WTC11 (cell line): ENCODE measurements around the gene FCRL6. TPM values are rescaled to one million over a fixed set of nuclear protein-coding genes. Genes with fewer than 3 reads are reported as not detected.

Experiments
- ATAC-seq: fragments of 200-7000 bp; cut with Tn5 transposase; 2 replicates; pipeline ENCODE4 v1.10.0; 2021; ENCODE audit warnings: mild to moderate bottlenecking, moderate library complexity
- CTCF ChIA-PET: fragments of 300-600 bp; sonication (Branson Sonifier 250); formaldehyde crosslinking; loops from one replicate; lab custom pipeline; 2021; ENCODE audit warnings: antibody characterized with exemption; lab: Charles Lee
- POLR2A ChIA-PET: fragments of 350-600 bp; sonication (Branson Sonifier 250); formaldehyde crosslinking; loops from one replicate; lab custom pipeline; 2021; ENCODE audit warnings: antibody characterized with exemption; lab: Charles Lee
- DNase-seq: peaks from one replicate; pipeline ENCODE4 v3.0.0; 2021; ENCODE audit warnings: low spot score
- H3K27ac Mint-ChIP-seq: 2 replicates; pipeline ENCODE4 v1.8.0; 2021; ENCODE audit warnings: mixed read lengths
- H3K27me3 Mint-ChIP-seq: 2 replicates; pipeline ENCODE4 v1.8.0; 2021; ENCODE audit warnings: low read depth, mild to moderate bottlenecking, moderate library complexity, mixed read lengths
- H3K36me3 Mint-ChIP-seq: 2 replicates; pipeline ENCODE4 v1.8.0; 2021; ENCODE audit warnings: mixed read lengths
- H3K4me1 Mint-ChIP-seq: 2 replicates; pipeline ENCODE4 v1.8.0; 2022; ENCODE audit warnings: mixed read lengths
- H3K4me3 Mint-ChIP-seq: 2 replicates; pipeline ENCODE4 v1.8.0; 2021; ENCODE audit warnings: mild to moderate bottlenecking, moderate library complexity, mixed read lengths
- H3K9me3 Mint-ChIP-seq: 2 replicates; pipeline ENCODE4 v1.8.0; 2021; ENCODE audit warnings: mixed read lengths
- CBFB ChIP-seq: sonication (generic); formaldehyde crosslinking; IDR thresholded peaks from 2 replicates; pipeline ENCODE4 v1.8.1; 2022; ENCODE audit warnings: mild to moderate bottlenecking, low read depth, missing genetic modification reagents
- CREB1 ChIP-seq: sonication (generic); formaldehyde crosslinking; IDR thresholded peaks from 2 replicates; pipeline ENCODE4 v1.8.0; 2023; ENCODE audit warnings: mild to moderate bottlenecking, missing genetic modification reagents
- CREM ChIP-seq: sonication (generic); formaldehyde crosslinking; IDR thresholded peaks from 2 replicates; pipeline ENCODE4 v1.8.1; 2022; ENCODE audit warnings: mild to moderate bottlenecking, missing genetic modification reagents, moderate library complexity
- EMX1 ChIP-seq: fragments of 250-450 bp; sonication (Bioruptor Pico); IDR thresholded peaks from 2 replicates; pipeline ENCODE4 v1.8.0; 2021; ENCODE audit warnings: mild to moderate bottlenecking
- FOXP4 ChIP-seq: sonication (generic); formaldehyde crosslinking; IDR thresholded peaks from 2 replicates; pipeline ENCODE4 v1.8.0; 2022; ENCODE audit warnings: mild to moderate bottlenecking, missing genetic modification reagents
- GABPB1 ChIP-seq: sonication (generic); formaldehyde crosslinking; IDR thresholded peaks from 2 replicates; pipeline ENCODE4 v1.8.1; 2023; ENCODE audit warnings: mild to moderate bottlenecking, missing genetic modification reagents
- GRHL2 ChIP-seq: fragments of 250-450 bp; sonication (Bioruptor Pico); IDR thresholded peaks from 2 replicates; pipeline ENCODE4 v1.8.0; 2022; ENCODE audit warnings: mild to moderate bottlenecking, moderate library complexity; ENCODE audit not compliant: insufficient replicate concordance, severe bottlenecking
- GTF2I ChIP-seq: fragments of 250-450 bp; sonication (Bioruptor Pico); conservative IDR thresholded peaks from 2 replicates; pipeline ENCODE4 v1.4.0; 2021; ENCODE audit warnings: mild to moderate bottlenecking
- HMGXB4 ChIP-seq: sonication (generic); formaldehyde crosslinking; IDR thresholded peaks from 2 replicates; pipeline ENCODE4 v1.8.1; 2023; ENCODE audit warnings: mild to moderate bottlenecking, moderate library complexity, missing genetic modification reagents
- NFATC4 ChIP-seq: fragments of 250-450 bp; sonication (Bioruptor Pico); IDR thresholded peaks from 2 replicates; pipeline ENCODE4 v1.9.0; 2021; ENCODE audit warnings: mild to moderate bottlenecking
- NFYB ChIP-seq: sonication (generic); formaldehyde crosslinking; conservative IDR thresholded peaks from 2 replicates; pipeline ENCODE4 v1.8.0; 2022; ENCODE audit warnings: low read depth, missing genetic modification reagents
- OVOL2 ChIP-seq: fragments of 250-450 bp; sonication (Bioruptor Pico); IDR thresholded peaks from 2 replicates; pipeline ENCODE4 v1.9.0; 2021; ENCODE audit warnings: mild to moderate bottlenecking, borderline replicate concordance
- PRDM15 ChIP-seq: sonication (generic); formaldehyde crosslinking; IDR thresholded peaks from 2 replicates; pipeline ENCODE4 v1.8.0; 2022; ENCODE audit warnings: missing genetic modification reagents
- RORB ChIP-seq: fragments of 250-450 bp; sonication (Bioruptor Pico); IDR thresholded peaks from 2 replicates; pipeline ENCODE4 v1.9.0; 2021; ENCODE audit warnings: mild to moderate bottlenecking
- STAT6 ChIP-seq: sonication (generic); formaldehyde crosslinking; conservative IDR thresholded peaks from 2 replicates; pipeline ENCODE4 v1.8.1; 2023; ENCODE audit warnings: mild to moderate bottlenecking, low read depth, missing genetic modification reagents, moderate library complexity
- TEAD1 ChIP-seq: sonication (generic); formaldehyde crosslinking; IDR thresholded peaks from 2 replicates; pipeline ENCODE4 v1.8.0; 2022; ENCODE audit warnings: mild to moderate bottlenecking, missing genetic modification reagents
- ZNF138 ChIP-seq: sonication (generic); formaldehyde crosslinking; conservative IDR thresholded peaks from 2 replicates; pipeline ENCODE4 v1.8.1; 2022; ENCODE audit warnings: mild to moderate bottlenecking, moderate library complexity, missing genetic modification reagents
- ZNF396 ChIP-seq: fragments of 250-450 bp; sonication (Bioruptor Pico); IDR thresholded peaks from 2 replicates; pipeline ENCODE4 v1.8.0; 2021; ENCODE audit warnings: mild to moderate bottlenecking, moderate library complexity, borderline replicate concordance
- ZNF512 ChIP-seq: sonication (generic); formaldehyde crosslinking; IDR thresholded peaks from 2 replicates; pipeline ENCODE4 v1.8.1; 2022; ENCODE audit warnings: missing genetic modification reagents, borderline replicate concordance
- ZNF671 ChIP-seq: fragments of 250-450 bp; sonication (Bioruptor Pico); IDR thresholded peaks from 2 replicates; pipeline ENCODE4 v1.8.0; 2021; ENCODE audit warnings: mild to moderate bottlenecking
- total RNA-seq: library from RNA; stranded (reverse); gene quantifications from 3 replicates; pipeline ENCODE4 v1.2.3, GENCODE V29; 2021
- TF ChIP-seq, protein P1 (sequence below): fragments of 250-450 bp; sonication (Bioruptor Pico); IDR thresholded peaks from 2 replicates; pipeline ENCODE4 v1.9.0; 2021; ENCODE audit warnings: mild to moderate bottlenecking
- TF ChIP-seq, protein P2 (sequence below): sonication (generic); formaldehyde crosslinking; IDR thresholded peaks from 2 replicates; pipeline ENCODE4 v1.8.1; 2022; ENCODE audit warnings: mild to moderate bottlenecking, moderate library complexity, missing genetic modification reagents

Gene FCRL6
- total RNA-seq, 1 experiment from 2014 or later: not detected

DNA sequence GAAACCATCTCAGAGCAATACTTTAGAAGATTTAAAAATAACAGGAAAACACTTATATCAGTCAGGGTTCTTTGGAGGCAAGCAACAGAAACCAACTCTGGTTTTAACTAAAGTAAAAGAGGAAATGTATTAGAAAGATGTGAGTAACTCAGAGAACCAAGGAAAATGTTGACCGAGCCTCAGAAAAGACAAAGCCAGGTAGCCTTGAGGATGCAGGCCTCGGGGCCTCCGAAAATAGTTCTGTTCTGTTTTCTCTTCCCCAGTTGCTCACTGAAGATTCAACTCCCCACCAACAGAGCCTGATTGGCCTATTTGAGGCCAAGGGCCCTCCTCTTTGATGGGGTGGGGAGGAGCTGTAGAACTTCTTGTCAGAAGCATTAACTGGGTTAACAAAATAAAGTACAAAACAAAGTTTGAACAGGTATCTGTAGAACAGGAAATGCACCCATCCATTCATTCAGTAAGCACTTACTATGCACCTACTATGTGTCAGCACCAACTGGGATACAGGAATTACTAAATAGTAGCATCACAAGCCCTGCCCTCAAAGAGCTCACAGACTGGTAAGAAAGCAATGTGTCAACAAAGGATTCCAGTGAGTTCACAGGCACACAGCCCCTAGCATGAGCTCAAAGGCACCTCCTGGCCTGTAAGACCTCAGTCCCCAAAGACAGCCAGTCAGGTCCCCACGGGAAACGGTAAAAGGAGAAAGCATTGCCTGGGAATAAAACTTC, 37.1 kb downstream of the FCRL6 start:
- ATAC-seq (no peak), DNase-seq (no peak)
- no peaks in the 10 kb centered on the region for H3K36me3 Mint-ChIP-seq
- H3K27me3 Mint-ChIP-seq: no peaks in the 10 kb centered on the region; the same call in 1 of the 2 replicates
- POLR2A ChIA-PET: no interaction called here
- peaks cover 9% of the 10 kb centered on the region for H3K4me1 Mint-ChIP-seq
- H3K4me3 Mint-ChIP-seq: no peak overlapping the region
- no peak overlapping the region for H3K27ac Mint-ChIP-seq
- no peak for TF ChIP-seq GTF2I (CRISPR knock-in tag)
- TF ChIP-seq CREB1: no peak
- TF ChIP-seq FOXP4 (CRISPR knock-in tag): no peak
- TF ChIP-seq ZNF671: no peak
- no peak for TF ChIP-seq CBFB (CRISPR knock-in tag)
- no peak for TF ChIP-seq GRHL2 (CRISPR knock-in tag)
- no peak for TF ChIP-seq ZNF396 (CRISPR knock-in tag)
- no peak for TF ChIP-seq PRDM15 (CRISPR knock-in tag)
- no peak for TF ChIP-seq GABPB1 (CRISPR knock-in tag)
- TF ChIP-seq, protein P1, sequence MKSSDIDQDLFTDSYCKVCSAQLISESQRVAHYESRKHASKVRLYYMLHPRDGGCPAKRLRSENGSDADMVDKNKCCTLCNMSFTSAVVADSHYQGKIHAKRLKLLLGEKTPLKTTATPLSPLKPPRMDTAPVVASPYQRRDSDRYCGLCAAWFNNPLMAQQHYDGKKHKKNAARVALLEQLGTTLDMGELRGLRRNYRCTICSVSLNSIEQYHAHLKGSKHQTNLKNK: no peak
- TF ChIP-seq STAT6: no peak
- no peak for TF ChIP-seq NFYB (CRISPR knock-in tag)
- no peak for TF ChIP-seq CREM (CRISPR knock-in tag)
- TF ChIP-seq EMX1 (CRISPR knock-in tag): no peak
- no peak for TF ChIP-seq RORB
- TF ChIP-seq, all 79 proteins: peak for 0
- no peaks in the 10 kb centered on the region for H3K9me3 Mint-ChIP-seq
- CTCF ChIA-PET: interaction anchor here (0.9 to 3.7 kb wide), 4 partner anchors 12 to 59 kb away, joined by 3 to 19 read pairs (median 3); partner anchors contain the start of gene DUSP23

GRCh38 chr1:159841749-159842148, 39.6 kb downstream of the FCRL6 start:
- H3K36me3 Mint-ChIP-seq: no peaks in the 10 kb centered on the region
- POLR2A ChIA-PET: interaction anchor here (0.6 kb wide), 1 partner anchor 12 kb away, joined by 6 read pairs; no protein-coding TSS in a partner anchor
- TF ChIP-seq EMX1 (CRISPR knock-in tag) (no peak), NFYB (CRISPR knock-in tag) (no peak), HMGXB4 (CRISPR knock-in tag) (no peak), ZNF138 (CRISPR knock-in tag) (no peak), ZNF512 (no peak), GABPB1 (CRISPR knock-in tag) (no peak), NFATC4 (CRISPR knock-in tag) (no peak), TEAD1 (CRISPR knock-in tag) (no peak), OVOL2 (CRISPR knock-in tag) (no peak)
- TF ChIP-seq, protein P2, sequence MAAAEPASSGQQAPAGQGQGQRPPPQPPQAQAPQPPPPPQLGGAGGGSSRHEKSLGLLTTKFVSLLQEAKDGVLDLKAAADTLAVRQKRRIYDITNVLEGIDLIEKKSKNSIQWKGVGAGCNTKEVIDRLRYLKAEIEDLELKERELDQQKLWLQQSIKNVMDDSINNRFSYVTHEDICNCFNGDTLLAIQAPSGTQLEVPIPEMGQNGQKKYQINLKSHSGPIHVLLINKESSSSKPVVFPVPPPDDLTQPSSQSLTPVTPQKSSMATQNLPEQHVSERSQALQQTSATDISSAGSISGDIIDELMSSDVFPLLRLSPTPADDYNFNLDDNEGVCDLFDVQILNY: no peak

More at GRCh38 chr1:159841749-159842148, 39.6 kb downstream of the FCRL6 start:
- H3K4me1 Mint-ChIP-seq: peaks cover 6% of the 10 kb centered on the region
- H3K27ac Mint-ChIP-seq: no peak overlapping the region
- ATAC-seq: no peak
- H3K27me3 Mint-ChIP-seq: peaks cover 2% of the 10 kb centered on the region; the same call in 1 of the 2 replicates
- no peak overlapping the region for H3K4me3 Mint-ChIP-seq
- CTCF ChIA-PET: interaction anchor here (1.0 to 3.7 kb wide), 7 partner anchors 12 to 237 kb away, joined by 3 to 19 read pairs (median 6); no protein-coding TSS in a partner anchor
- DNase-seq: no peak
- H3K9me3 Mint-ChIP-seq: no peaks in the 10 kb centered on the region
